HUES64 (cell line): ENCODE results near the gene PPM1H.
"Not testable (repeated sequence)": the region's sequence is repeated elsewhere in the genome, so short reads cannot be mapped to it uniquely, and the experiment has no call there.

ENCODE experiments used
- H3K27ac ChIP-seq: 2 replicates; pipeline ENCODE4 v1.7.0; 2013; ENCODE audit warnings: low read depth, low read length, inconsistent platforms
- H3K27me3 ChIP-seq: 2 replicates; pipeline ENCODE4 v1.6.1; 2013; ENCODE audit warnings: mild to moderate bottlenecking, low read length; ENCODE audit not compliant: insufficient read depth
- H3K36me3 ChIP-seq: 2 replicates; pipeline ENCODE4 v1.6.1; 2013; ENCODE audit warnings: mild to moderate bottlenecking, low read length; ENCODE audit not compliant: insufficient read depth
- H3K4me1 ChIP-seq: 2 replicates; pipeline ENCODE4 v1.6.1; 2013; ENCODE audit warnings: mild to moderate bottlenecking, low read length, moderate library complexity; ENCODE audit not compliant: insufficient read depth
- H3K4me3 ChIP-seq: 2 replicates; pipeline ENCODE4 v1.5.1; 2013; ENCODE audit warnings: mild to moderate bottlenecking, low read length, moderate library complexity
- H3K9ac ChIP-seq: 2 replicates; pipeline ENCODE4 v1.6.1; 2013; ENCODE audit warnings: mild to moderate bottlenecking, low read depth, low read length
- H3K9me3 ChIP-seq: 2 replicates; pipeline ENCODE4 v1.6.1; 2013; ENCODE audit warnings: low read depth, low read length; ENCODE audit not compliant: insufficient read depth
- WGBS: fragments of 150-250, 120-280 bp; methylation state at CpG from one replicate; pipeline ENCODE4 v1.1.7; 2013; ENCODE audit warnings: missing lambda C conversion rate; 5-methylcytosine and 5-hydroxymethylcytosine counted together

PPM1H gene

DNA sequence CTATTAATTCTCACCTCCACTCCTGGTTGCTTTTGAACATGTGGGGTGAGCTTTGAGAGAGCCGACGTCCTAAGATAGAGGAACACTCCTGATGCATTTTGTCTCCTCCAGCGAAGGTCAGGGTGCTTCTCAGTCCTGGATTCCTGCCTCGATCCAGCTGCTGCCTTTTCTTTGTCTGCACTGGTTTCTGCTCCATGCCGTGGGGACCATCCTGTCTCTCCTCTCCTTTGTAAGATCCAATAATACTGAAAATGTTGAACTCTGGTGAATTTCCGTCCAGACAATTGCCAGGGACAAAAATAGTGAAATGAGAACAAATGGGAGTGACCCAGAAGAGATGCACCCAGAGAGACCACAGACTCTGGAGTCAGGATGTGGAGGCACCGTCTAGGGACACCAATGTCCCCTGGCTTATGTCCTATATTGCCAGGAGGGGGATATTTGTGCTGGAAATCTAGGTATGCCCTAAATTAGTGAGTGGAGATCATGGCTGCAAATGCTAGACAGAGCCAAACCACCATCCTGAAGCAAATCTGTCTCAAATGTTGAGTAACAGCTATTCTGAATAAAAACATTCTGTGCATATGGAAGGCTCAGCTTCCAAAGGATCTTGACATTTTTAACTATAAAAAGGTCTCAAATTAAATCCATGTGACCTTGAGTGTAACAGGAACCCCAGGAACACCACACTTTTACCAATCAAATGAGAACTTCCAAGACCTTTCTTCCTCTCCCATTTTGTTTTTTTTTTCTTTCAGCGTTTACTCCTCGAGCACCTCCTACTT, 170.9 kb downstream of the PPM1H start:
- no peaks in the 10 kb centered on the region for H3K36me3 ChIP-seq
- H3K9me3 ChIP-seq, result peaks cover 6% of the 10 kb centered on the region; the same call in 1 of the 2 replicates
- 84% methylated on average over 9 of the region's 9 CpGs for WGBS
- no peak overlapping the region for H3K4me3 ChIP-seq
- H3K27me3 ChIP-seq, result no peaks in the 10 kb centered on the region
- H3K27ac ChIP-seq, result no peak overlapping the region
- no peak overlapping the region for H3K9ac ChIP-seq
- H3K4me1 ChIP-seq, result 0 out of 2 replicates have a peak, but pooled peaks cover under 1% of the 10 kb centered on the region

DNA sequence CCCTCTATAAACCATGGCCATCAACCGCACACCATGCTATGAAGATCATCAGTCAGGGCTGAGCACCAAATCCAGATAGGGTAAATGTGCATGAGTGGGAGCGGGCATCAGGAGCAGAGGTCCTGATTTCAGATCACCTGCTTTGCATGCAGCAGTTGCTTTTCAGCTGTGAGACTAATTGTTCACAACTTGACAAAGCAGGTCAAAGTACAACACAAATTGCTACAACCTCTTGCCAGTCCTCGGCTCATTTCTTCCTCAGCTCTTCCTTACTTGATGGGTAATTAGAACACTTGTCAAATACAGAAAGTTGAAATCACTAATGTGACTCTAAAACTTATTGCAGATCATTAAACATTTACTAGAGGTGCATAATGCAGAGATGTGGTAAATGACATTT, 171.6 kb downstream of the PPM1H start:
- Histone ChIP-seq H3K27me3 (no peaks in the 10 kb centered on the region), H3K9ac (no peak overlapping the region), H3K4me1 (no peaks in the 10 kb centered on the region), H3K4me3 (no peak overlapping the region), H3K36me3 (0 out of 2 replicates have a peak, but pooled peaks cover 2% of the 10 kb centered on the region), H3K27ac (no peak overlapping the region), H3K9me3 (peaks cover 7% of the 10 kb centered on the region; the same call in 1 of the 2 replicates)
- 99% methylated on average over 3 of the region's 3 CpGs for WGBS

- Histone ChIP-seq H3K9ac (no peak overlapping the region), H3K27ac (no peak overlapping the region), H3K9me3 (peaks cover 7% of the 10 kb centered on the region; the same call in 1 of the 2 replicates), H3K4me1 (no peaks in the 10 kb centered on the region), H3K27me3 (no peaks in the 10 kb centered on the region), H3K4me3 (no peak overlapping the region), H3K36me3 (0 out of 2 replicates have a peak, but pooled peaks cover 3% of the 10 kb centered on the region)
- WGBS, result 93% methylated on average over 3 of the region's 3 CpGs
Measured at GRCh38 chr12:62762645-62763044, 172.3 kb downstream of the PPM1H start.

- peaks cover 7% of the 10 kb centered on the region; the same call in 1 of the 2 replicates for H3K9me3 ChIP-seq
- H3K9ac ChIP-seq, result no peak overlapping the region
- H3K27ac ChIP-seq, result no peak overlapping the region
- H3K4me1 ChIP-seq, result no peaks in the 10 kb centered on the region
- H3K4me3 ChIP-seq, result no peak overlapping the region
- H3K27me3 ChIP-seq, result no peaks in the 10 kb centered on the region
- 93% methylated on average over 5 of the region's 5 CpGs for WGBS
- 0 out of 2 replicates have a peak, but pooled peaks cover 3% of the 10 kb centered on the region for H3K36me3 ChIP-seq
Measured at GRCh38 chr12:62761658-62762057, 173.3 kb downstream of the PPM1H start.

GRCh38 chr12:62760779-62761178, 174.2 kb downstream of the PPM1H start:
- no peak overlapping the region for H3K4me3 ChIP-seq
- 81% methylated on average over 1 of the region's 2 CpGs for WGBS
- H3K9me3 ChIP-seq, result peaks cover 7% of the 10 kb centered on the region; the same call in 1 of the 2 replicates
- no peak overlapping the region for H3K27ac ChIP-seq
- H3K36me3 ChIP-seq, result 0 out of 2 replicates have a peak, but pooled peaks cover 3% of the 10 kb centered on the region
- no peaks in the 10 kb centered on the region for H3K4me1 ChIP-seq
- no peak overlapping the region for H3K9ac ChIP-seq
- no peaks in the 10 kb centered on the region for H3K27me3 ChIP-seq

GRCh38 chr12:62760341-62760740, 174.6 kb downstream of the PPM1H start:
- not testable (repeated sequence) for H3K36me3 ChIP-seq, H3K9me3 ChIP-seq, H3K4me3 ChIP-seq, H3K4me1 ChIP-seq, H3K9ac ChIP-seq, H3K27ac ChIP-seq, H3K27me3 ChIP-seq
- WGBS, result 94% methylated on average over 3 of the region's 3 CpGs

DNA sequence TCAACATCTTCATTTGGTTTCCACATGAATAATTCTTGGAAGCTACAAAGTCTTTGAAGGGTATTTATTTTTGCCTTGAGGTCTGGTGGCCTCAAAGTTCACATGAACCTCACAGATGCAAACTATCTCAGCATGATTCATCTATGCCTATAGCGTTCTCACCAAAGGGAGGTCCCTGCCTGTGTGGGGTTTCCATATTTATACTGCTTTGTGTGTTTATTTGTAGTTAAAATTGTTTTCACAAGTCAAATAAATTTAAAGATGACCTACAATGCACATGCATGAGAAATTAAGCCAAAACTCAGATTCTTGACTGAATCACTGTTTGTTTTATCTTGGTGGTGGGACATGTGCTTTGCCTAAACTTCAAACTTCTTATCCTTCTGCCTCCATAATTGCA, 176.7 kb downstream of the PPM1H start:
- H3K9ac ChIP-seq, result no peak overlapping the region
- H3K27ac ChIP-seq, result no peak overlapping the region
- peaks cover 7% of the 10 kb centered on the region; the same call in 1 of the 2 replicates for H3K9me3 ChIP-seq
- 0 out of 2 replicates have a peak, but pooled peaks cover 3% of the 10 kb centered on the region for H3K36me3 ChIP-seq
- H3K27me3 ChIP-seq, result no peaks in the 10 kb centered on the region
- WGBS, result 67% methylated on average over 1 of the region's 1 CpG
- H3K4me3 ChIP-seq, result no peak overlapping the region
- no peaks in the 10 kb centered on the region for H3K4me1 ChIP-seq

DNA sequence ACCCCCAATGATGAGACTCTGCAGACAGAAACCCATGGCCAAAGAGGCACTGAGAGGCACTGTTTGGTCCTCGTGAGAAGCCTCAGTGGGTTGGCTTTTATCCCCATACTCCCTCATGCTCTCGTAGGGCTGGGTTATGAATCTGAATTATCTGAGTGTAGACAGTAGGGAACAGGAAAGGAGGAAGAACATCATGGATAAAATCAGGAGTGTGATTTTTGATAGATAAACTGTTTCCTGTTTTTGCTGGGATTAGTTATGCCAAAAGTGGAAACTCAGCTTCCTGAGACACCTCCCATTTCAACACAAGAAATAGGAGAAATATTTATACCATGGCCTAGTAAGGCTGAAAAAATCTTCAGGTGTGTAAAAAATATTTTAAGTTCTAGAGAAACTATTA, 177.9 kb downstream of the PPM1H start:
- H3K9ac ChIP-seq, result no peak overlapping the region
- H3K27ac ChIP-seq, result no peak overlapping the region
- H3K4me3 ChIP-seq, result no peak overlapping the region
- no peaks in the 10 kb centered on the region for H3K27me3 ChIP-seq
- H3K4me1 ChIP-seq, result 0 out of 2 replicates have a peak, but pooled peaks cover under 1% of the 10 kb centered on the region
- H3K9me3 ChIP-seq, result peaks cover 7% of the 10 kb centered on the region; the same call in 1 of the 2 replicates
- H3K36me3 ChIP-seq, result 0 out of 2 replicates have a peak, but pooled peaks cover 3% of the 10 kb centered on the region
- 92% methylated on average over 2 of the region's 2 CpGs for WGBS

GRCh38 chr12:62754706-62755105, 180.2 kb downstream of the PPM1H start:
- no peak overlapping the region for H3K9ac ChIP-seq
- peaks cover 12% of the 10 kb centered on the region; the same call in 1 of the 2 replicates for H3K4me1 ChIP-seq
- no peak overlapping the region for H3K4me3 ChIP-seq
- H3K27ac ChIP-seq, result no peak overlapping the region
- 0 out of 2 replicates have a peak, but pooled peaks cover 3% of the 10 kb centered on the region for H3K36me3 ChIP-seq
- peaks cover 7% of the 10 kb centered on the region; the same call in 1 of the 2 replicates for H3K9me3 ChIP-seq
- WGBS, result 99% methylated on average over 5 of the region's 5 CpGs
- no peaks in the 10 kb centered on the region for H3K27me3 ChIP-seq

GRCh38 chr12:62751810-62752155, 183.2 kb downstream of the PPM1H start:
- Histone ChIP-seq H3K9me3 (no peaks in the 10 kb centered on the region), H3K27me3 (no peaks in the 10 kb centered on the region), H3K36me3 (no peaks in the 10 kb centered on the region), H3K9ac (no peak overlapping the region), H3K4me3 (no peak overlapping the region), H3K4me1 (peaks cover 12% of the 10 kb centered on the region; the same call in 1 of the 2 replicates), H3K27ac (no peak overlapping the region)
- WGBS, result 90% methylated on average over 2 of the region's 2 CpGs

DNA sequence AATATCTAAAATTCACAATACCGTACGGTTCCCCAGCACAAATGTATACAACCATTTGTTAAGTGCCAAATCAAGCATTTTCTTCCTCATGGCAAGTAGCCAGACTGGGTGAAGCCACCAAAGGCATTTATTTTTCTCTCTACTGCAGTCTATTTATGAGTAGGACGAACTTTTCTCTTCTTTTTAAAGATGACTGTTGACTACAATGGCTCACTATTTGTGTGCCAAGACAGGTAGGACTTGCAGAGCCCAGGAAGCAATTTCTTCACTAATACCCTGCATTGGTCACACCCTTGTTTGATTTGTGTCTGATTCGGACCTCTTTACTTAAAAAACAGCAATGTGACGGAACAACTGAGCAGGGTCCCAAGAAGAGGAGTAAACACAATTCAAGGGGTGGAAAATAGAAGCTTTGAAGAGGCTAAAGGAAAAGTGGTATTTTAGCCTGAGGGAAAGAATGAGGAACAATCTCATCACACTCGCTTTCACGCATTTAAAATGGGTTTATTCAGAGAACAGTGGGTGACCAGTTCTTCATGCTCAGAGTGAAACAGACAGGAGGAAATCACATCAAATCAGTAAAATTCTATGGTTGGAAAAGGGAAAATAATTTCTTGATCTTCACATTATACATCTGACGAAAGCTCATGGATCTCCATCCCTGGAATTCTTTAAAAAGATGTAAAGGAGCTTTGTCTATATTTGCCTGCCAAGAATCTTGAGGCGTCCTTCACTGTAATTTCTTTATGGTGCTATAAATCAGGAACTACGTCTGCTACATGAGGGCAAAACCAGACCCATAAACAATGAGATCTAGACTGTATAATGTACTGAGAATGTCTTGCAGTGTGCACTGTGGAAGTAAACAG, 183.8 kb downstream of the PPM1H start:
- H3K27me3 ChIP-seq, result no peaks in the 10 kb centered on the region
- H3K27ac ChIP-seq, result no peak overlapping the region
- H3K9ac ChIP-seq, result no peak overlapping the region
- H3K4me3 ChIP-seq, result no peak overlapping the region
- WGBS, result 90% methylated on average over 10 of the region's 10 CpGs
- no peaks in the 10 kb centered on the region for H3K9me3 ChIP-seq
- no peaks in the 10 kb centered on the region for H3K36me3 ChIP-seq
- H3K4me1 ChIP-seq, result peaks cover 12% of the 10 kb centered on the region; the same call in 1 of the 2 replicates
